ENCODE data around the gene ST3GAL5.

GRCh38 chr2:85886141-85886540, 2.6 kb downstream of the ST3GAL5 start:
- no peak for TF ChIP-seq POLR2A (IDR thresholded peaks at IDR 0.05)
- TF ChIP-seq, protein P1, sequence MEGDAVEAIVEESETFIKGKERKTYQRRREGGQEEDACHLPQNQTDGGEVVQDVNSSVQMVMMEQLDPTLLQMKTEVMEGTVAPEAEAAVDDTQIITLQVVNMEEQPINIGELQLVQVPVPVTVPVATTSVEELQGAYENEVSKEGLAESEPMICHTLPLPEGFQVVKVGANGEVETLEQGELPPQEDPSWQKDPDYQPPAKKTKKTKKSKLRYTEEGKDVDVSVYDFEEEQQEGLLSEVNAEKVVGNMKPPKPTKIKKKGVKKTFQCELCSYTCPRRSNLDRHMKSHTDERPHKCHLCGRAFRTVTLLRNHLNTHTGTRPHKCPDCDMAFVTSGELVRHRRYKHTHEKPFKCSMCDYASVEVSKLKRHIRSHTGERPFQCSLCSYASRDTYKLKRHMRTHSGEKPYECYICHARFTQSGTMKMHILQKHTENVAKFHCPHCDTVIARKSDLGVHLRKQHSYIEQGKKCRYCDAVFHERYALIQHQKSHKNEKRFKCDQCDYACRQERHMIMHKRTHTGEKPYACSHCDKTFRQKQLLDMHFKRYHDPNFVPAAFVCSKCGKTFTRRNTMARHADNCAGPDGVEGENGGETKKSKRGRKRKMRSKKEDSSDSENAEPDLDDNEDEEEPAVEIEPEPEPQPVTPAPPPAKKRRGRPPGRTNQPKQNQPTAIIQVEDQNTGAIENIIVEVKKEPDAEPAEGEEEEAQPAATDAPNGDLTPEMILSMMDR (IDR thresholded peaks at IDR 0.05) = no peak
